HG02870 (cell line): ENCODE results near the gene CAVIN1.
"Not testable (repeated sequence)": the region's sequence is repeated elsewhere in the genome, so short reads cannot be mapped to it uniquely, and the experiment has no call there.

Experiments used
- ATAC-seq: cut with Tn5 transposase; IDR thresholded peaks from one replicate; pipeline ENCODE4 v1.9.1; 2021; ENCODE audit warnings: mild to moderate bottlenecking, moderate library complexity; ENCODE audit not compliant: unreplicated experiment

The CAVIN1 gene

DNA sequence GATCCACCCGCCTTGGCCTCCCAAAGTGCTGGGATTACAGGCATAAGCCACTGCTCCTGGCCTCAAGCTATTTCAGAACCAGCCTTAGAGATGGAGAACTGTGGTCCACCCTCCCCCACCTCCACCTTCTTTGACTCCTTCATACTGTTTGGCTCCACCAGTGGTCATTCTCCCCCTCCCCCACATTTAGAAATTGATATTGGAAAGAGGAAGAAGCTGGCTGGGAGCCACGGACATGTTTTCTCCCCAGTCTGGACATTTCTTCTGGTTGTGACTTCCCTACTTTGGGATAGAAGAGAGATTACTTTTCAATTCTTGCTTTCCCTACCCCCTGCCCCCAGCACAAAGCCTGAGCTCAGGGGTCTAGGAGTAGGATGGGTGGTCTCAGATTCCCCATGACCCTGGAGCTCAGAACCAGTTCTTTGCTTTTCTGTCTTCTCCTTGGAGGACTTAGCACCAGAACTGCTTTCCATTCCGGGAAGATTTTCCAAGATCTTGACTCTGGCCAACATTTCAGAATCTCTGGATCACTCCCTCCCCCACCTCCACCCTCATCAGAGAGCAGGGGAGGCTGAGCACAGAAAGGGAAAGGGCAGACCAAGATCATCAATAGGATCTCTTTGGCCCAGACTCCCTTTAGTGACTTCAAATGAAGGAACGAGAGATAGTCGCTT is 16.3 kb downstream of the CAVIN1 start:
- ATAC-seq: no peak

DNA sequence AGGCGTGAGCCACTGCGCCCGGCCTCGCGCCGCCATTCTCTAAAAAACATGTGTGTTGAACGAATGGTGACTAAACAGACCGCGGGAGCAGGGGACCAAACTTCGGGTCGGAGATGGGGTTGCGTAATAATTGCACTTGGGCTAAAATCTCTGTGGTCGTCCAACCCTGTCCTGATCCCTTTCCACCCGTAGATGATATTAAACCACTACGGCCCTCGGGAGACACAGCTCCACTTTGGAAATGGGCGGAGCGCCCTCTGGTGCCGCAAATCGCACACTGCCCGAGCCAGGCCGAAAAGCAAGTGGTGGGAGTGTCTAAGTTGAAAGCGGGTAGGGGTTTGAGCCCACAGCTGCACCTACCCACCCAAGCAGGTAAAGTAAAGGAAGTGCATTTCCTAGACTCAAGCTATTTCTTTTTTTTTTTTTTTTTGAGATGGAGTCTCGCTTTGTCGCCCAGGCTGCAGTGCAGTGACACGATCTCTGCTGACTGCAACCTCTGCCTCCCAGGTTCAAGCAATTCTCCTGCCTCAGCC is 17.0 kb downstream of the CAVIN1 start:
- no peak for ATAC-seq

DNA sequence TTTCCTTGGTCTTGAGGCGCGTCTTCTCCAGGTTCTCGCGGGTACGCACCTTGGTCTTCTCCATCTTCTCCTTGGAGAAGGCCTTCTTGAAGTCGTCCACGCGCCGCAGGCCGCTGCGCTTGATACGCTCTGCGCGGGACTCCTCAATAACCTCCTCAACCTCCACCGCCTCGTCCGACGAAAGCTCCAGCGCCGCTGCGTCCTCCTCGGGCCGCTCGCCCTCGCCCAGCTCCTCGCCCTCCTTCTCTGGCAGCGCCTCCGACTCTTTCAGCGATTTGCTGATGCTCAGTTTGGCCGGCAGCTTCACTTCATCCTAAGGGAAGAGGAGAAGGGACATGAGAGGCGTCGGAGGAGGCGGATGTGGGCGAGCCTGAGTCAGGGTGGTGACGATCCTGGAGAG is 18.0 kb downstream of the CAVIN1 start:
- no peak for ATAC-seq

DNA sequence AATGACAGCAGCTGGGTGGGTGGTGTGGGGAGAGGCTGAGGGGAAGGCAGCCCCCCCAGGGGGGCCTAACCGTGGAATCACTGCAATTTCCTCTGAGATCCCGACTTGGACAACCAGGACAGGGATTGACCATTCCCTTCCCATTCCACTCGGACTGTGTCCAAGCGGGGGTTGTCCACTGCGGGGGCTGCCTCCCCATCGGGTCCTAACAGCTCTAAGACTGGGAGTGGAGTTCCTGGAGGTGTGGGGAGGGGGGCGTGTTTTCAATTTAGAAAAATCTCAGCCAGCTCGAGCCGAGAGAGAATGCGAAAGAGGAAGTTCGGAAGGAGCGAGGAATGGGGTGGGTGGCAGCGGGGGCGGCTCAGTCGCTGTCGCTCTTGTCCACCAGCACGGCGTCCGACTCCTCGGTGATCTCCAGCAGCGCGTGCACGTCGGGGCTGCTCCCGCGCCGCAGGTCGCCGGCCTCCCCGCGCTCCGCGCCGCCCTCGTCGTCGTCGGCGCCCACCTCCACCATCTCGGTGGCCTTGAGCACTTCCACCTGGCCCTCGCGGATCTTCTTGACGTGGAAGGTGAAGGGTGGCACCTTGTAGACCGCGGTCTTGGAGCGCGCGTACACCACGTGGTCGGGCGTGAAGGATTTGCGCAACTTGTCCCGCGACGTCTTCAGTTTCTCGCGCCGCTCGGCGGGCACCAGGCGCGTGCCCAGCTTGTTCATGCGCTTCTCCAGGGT is 18.6 kb downstream of the CAVIN1 start:
- ATAC-seq: no peak

DNA sequence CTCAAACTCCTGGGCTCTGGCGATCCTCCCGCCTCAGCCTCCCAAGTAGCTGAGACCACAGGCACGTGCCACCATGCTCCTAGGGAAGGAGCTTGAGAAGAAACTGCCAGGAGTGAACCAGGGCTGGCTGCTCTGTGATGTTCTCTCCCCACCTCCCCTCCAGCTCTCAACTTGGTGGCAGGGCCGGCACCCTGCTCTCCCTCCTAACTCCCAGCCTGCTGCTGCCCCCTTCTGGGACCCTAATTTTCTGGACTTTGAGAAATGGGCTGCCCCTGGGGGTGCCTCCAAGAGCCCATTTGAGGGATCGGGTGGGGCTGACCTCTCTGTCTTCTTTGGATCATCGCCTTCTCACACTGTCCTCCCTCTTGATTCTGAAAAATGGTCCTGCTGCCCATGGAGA is 19.9 kb downstream of the CAVIN1 start:
- ATAC-seq: no peak

DNA sequence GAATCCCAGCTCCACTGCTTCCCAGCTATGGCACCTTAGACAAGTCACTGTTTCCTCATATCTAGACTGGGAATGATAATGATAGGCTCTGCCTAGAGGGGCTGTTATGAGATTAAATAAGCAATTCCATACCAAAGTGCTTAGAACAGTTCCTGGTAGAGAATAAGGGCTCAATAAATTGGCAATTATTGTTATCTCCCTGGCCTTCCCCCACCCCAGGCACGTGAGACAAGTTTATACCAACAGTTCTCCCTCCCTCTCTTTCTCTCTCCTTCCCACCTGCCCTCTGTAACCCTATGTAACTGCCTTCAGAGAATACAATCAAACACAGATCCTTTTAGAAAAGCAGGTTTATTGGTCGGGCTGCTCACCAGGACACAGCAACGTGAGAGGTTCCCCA is 20.9 kb downstream of the CAVIN1 start:
- ATAC-seq: no peak

DNA sequence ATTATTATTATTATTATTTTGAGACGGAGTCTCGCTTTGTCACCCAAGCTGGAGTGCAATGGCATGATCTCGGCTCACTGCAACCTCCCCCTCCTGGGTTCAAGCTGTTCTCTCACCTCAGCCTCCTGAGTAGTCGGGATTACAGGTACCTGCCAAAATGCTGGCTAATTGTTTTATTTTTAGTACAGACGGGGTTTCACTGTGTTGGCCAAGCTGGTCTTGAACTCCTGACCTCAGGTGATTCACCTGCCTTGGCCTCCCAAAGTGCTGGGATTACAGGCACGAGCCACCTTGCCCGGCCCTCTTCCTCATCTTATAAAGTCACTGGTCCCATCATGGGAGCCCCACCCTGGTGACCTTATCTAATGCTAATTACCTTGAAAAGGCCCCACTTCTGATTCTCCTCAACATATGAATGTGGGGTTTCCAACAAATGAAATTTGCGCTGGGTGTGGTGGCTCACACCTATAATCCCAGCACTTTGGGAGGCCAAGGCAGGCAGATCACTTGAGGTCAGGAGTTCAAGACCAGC is 22.1 kb downstream of the CAVIN1 start:
- ATAC-seq: not testable (repeated sequence)

DNA sequence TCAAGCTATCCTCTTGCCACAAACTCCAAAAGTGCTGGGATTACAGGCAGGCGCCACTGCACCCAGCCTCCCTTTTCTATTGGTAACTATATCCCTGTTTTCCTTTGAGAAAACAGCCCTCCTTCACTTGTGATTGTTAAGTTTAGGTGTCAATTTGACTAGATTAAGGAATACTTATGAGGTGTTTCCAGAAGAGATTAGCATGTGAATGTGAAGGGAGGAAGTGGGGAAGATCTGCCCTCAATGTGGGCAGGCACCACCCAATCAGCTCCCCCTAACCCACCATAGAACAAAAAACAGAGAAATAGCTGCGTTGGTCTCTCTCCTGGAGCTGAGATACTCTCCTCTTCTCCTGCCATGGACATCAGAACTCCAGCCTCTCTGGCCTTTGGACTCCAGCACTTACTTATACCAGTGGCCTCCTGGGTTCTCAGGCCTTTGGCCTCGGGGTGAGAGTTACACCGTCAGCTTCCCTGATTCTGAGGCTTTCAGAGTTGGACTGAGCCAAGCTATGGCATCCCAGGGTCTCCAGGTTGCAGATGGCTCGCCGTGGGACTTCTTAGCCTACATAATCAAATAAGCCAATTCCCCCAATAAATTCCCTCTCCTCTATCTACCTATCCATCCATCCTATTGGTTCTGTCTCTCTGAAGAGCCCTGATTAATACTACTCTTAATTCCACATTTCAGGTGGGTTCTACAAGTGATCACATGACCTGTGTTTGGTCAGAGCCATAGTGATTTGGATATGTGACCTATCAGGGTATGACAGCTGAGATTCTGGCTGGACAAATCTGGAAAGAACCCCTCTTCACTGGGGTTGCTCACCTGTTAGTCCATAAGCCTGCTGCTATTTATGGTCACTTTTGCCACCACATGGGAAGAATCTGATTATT is 22.9 kb downstream of the CAVIN1 start:
- ATAC-seq: no peak

DNA sequence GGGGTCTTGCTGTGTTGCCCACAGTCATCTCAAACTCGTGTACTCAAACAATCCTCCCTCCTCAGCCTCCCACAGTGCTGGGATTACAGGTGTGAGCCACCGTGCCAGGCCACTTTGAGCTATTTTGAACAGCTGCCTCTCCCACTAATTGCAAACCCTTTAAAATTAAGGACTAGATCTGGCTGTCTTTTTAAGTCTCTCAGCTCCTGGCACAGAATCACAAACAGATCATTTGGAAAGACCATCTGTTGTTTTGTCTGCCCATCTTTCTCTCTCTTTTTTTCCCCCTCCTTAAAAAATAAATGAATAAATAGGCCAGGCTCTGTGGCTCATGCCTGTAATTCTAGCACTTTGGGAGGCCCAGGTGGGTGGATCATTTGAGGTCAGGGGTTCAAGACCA is 23.9 kb downstream of the CAVIN1 start:
- ATAC-seq: no peak

DNA sequence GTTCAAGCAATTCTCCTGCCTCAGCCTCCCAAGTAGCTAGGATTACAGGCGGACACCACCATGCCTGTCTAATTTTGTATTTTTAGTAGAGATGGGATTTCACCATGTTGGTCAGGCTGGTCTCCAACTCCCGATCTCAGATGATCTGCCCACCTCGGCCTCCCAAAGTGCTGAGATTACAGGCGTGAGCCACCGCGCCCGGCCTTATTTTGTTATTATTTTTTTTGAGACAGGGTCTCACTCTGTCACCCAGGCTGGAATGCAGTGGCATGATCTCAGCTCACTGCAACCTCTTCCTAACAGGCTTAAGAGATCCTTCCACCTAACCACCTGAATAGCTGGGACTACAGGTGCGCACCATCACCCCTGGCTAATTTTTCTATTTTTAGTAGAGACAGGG is 27.5 kb downstream of the CAVIN1 start:
- not testable (repeated sequence) for ATAC-seq

DNA sequence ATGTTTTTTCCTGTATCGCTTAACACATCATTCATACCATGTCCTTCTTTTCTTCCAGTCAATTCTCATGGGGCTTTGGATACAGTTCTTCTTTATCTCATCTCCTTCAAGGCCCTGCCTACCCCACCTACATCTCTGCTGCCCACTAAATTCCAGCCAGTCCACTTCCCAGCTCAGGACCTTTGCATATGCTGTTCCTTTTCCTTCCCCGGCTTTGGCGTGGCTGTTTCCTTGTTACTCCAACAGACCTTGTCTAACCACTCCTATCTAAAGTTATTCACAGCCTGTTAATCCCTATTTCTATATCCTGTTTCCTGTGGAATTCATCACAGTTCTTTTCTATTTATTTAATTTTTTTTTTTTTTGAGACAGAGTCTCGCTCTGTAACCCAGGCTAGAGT is 28.2 kb downstream of the CAVIN1 start:
- ATAC-seq: no peak

DNA sequence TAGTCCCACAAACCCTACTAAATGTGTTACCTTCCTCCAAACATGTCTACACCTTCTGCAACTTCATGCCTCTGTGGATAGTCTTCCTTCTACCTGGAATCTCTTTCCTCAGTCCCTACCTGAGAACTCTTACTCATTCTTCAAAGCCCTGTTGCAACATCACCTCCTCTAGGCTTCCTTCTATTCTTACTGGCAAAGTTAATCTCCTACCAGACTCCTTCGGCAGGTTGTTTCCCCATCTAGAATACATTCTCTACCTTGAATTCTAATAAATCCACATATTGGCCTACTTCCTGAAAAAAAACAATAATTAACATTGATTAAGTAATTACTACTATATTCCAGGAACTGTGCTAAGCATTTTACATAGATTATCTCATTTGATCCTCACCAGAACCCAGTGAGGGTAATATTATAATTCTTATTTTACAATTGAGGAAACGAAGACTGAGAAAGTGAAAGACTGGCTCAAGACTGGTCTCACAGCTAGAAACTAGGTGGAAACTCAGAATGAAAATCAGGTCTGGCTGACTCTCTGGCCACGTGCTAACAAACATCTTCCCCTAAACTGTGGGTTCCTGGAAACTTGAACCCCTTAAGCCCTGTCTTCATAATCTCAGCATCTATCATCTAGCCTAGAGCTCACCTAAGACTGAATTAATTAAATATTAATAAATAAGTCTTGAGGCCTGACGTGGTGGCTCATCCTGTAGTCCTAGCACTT is 30.2 kb downstream of the CAVIN1 start:
- ATAC-seq: no peak

DNA sequence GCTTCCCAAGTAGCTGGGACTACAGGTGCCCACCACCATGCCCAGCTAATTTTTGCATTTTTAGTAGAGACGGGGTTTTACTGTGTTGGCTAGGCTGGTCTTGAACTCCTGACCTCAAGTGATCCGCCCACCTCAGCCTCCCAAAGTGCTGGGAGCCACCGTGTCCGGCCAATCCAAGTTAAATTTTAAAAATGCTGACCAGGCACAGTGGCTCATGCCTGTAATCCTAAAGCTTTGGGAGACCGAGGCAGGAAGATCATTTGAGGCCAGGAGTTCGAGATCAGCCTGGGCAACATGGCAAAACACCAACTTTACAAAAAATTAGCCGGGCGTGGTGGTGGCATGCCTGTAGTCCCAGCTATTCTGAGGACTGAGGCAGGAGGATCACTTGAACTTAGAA is 31.6 kb downstream of the CAVIN1 start:
- not testable (repeated sequence) for ATAC-seq

DNA sequence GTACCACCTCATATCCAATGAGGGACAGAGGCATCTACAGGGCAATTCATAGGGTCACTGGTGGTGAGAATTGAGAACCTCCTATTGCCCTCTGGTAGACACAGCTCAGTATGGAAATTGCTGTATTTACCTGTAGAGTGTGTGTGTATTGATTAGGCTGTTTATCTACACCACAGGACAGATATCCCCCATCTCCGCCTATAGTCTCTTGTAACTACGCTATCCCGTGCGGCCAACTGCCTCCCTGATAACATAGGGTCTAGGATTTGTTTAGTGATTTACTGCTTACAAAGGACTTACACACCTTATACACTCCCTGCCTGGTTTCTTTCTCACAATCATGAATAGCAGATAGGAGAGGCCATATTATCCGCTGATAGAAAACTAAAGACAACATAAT is 33.2 kb downstream of the CAVIN1 start:
- ATAC-seq: no peak

DNA sequence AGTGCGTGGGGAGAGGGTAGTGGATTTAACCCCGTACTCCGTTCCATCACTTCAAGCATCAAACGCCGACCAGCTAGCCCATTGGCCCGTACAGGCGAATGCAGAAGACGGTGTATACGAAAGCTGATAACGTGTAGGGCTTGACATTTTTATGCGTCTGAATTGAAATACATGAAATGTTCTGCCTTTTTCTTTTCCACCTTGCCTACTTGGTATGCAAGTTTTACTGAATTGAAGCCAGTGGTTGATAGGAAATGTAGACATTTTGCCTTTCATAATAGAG is 34.0 kb downstream of the CAVIN1 start:
- ATAC-seq: peak; percentile 22

DNA sequence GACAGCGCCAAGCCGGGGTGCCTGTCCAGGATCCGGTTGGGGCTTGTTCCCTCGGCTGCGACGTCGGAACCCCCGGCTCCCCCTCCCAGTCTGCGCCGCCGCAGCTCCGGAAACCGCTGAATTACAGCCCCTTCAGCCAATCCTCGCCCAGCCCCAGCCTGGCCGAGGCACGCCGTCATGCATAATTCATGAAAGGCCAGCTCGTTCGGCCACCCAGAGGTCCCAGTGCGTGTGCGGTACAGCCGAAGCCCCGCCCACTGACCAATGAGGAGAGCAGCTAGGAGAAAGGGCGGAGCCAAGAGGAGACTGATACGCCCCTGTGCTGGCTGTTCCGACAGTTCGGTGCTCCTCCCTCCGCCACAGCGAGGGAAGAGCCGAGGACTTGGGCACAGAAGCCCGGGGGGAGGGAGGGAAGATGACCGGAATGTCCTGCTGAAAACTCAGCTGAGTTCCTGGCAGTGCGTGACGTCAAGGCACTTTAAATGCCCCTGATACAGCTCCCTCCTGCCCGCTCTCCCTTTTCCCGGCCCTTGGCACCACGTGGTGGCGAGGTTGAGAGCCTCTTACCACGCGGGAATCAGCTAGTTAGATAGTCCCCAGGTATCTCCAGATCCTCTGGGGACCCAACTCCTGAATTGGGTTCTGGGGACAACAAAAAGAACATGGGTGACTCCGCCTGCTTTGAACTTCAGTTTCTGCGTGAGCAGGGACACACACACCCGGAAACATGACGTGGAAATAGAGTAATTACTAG is 34.5 kb downstream of the CAVIN1 start, which contains the start of gene STAT3:
TSS of gene STAT3 (minus strand) at position 62 of the 754 bp plus-strand sequence. CDS start 39,926 bp downstream, outside the sequence.
- ATAC-seq: peak; percentile 88

DNA sequence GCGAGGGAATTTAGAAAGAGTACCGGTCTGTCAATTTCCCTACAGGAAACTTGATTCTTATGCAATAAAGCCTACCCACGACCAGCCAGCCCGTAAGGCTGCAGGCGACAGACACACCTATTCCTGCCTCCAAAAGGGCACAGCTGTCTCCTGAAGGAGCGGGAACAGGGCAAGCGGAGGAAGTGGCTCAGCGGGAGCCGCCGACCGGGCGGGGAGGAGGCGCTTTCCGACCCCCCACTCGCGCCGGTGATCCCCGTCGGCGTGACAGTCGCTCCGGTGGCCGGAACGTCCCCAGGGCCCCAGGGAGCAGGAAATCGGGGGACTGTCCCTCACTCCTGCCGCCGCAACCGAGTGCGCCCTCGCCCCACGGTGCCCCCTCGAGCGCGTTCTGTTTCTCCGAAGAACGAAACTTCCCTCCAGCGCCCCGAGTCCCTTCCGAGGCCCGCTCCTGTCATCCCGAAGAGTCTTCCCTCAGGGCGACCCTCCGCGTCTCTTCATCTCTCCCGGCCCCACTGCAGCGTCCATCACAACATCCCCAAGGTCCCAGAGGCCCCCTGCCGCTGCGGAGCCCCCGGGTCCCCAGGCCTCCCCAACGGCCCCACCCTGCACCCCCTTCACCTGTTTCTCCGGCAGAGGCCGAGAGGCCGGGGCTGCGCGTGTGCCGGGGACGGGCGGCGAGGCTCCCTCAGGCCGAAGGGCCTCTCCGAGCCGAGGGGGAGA is 35.2 kb downstream of the CAVIN1 start:
- no peak for ATAC-seq

DNA sequence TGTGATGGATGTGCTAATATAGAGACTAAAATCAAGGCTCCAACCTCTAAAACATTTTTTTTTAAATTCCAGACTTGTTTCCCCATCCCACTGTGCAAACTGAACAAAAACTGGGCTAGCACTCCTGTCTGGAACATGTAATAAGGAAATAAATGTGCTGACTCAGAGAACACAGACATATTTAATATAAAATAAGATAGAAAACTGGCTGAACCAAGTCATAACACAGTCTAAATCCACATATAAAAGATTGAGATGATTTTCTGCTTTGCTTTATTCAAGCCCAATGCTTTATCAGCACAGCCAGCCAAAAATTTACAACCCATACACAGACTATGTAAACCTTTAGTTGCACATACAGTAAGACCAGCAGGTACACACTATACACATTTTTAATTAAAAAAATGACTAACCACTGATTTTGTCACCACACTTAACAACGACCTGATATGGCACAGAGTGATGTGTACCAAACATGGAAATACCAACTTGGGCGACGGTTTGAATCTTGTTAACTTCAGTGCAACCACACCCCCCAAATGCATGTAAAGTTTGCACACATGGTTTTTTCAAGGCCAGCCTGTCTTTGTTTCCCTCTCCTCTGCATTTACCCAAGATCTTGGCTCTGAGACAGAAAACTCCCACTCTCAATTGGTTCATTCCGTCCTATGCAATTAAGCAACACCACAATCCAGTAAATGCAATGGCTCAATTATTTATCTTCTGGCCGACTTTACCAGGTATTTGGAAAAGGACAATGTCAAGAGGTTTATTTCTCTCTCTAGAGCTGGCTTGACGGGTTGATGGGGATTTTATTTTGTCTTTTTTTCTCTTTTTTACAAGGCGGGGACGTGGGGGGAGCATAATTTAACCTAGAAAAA is 36.0 kb downstream of the CAVIN1 start:
- no peak for ATAC-seq
